GM20431 (cell line): ENCODE data around the gene HDLBP.

ENCODE experiments used
- in situ Hi-C: fragments of 300-500 bp; cut with MseI, MboI; formaldehyde crosslinking; loops from one replicate; pipeline ENCODE4 v1.15.0; 2020; ENCODE audit warnings: low sequenced_read_pairs; ENCODE audit not compliant: unreplicated experiment

HDLBP gene

GRCh38 chr2:241218131-241219029 is 97.1 kb downstream of the HDLBP start:
- in situ Hi-C loops: no loop called here

DNA sequence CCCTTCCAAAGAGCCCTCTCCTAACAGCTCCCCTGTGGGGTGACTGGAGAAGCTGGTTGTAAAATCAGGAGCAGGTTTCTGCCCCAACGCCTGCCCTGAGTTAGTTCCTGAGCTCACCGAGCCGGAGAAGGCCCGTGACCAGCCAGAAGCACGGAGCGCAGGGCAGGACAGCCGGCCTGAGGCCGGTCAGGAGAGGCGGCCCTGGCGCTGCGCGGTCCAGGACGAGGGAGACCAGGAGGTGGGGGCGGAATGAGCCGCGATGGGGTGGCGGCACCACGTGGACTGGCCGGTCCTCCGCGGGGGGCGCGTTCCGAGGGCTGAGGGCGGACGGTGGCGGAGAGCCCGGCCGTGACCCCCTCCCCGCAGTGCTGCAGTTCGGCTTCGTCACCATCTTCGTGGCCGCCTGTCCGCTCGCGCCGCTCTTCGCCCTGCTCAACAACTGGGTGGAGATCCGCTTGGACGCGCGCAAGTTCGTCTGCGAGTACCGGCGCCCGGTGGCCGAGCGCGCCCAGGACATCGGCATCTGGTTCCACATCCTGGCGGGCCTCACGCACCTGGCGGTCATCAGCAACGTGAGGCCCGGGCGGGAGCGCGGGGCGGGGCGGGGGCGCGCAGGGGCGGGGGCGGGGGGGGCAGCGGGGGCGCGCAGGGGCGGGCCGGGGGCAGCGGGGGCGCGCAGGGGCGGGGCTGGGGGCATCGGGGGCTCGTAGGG is 98.0 kb downstream of the HDLBP start:
- in situ Hi-C loops: no loop called here

GRCh38 chr2:241216211-241216761 is 99.2 kb downstream of the HDLBP start:
- in situ Hi-C loops: no loop called here

GRCh38 chr2:241215421-241215820 is 100.1 kb downstream of the HDLBP start:
- in situ Hi-C loops: no loop called here

GRCh38 chr2:241214766-241215165 is 100.7 kb downstream of the HDLBP start:
- in situ Hi-C loops: no loop called here

DNA sequence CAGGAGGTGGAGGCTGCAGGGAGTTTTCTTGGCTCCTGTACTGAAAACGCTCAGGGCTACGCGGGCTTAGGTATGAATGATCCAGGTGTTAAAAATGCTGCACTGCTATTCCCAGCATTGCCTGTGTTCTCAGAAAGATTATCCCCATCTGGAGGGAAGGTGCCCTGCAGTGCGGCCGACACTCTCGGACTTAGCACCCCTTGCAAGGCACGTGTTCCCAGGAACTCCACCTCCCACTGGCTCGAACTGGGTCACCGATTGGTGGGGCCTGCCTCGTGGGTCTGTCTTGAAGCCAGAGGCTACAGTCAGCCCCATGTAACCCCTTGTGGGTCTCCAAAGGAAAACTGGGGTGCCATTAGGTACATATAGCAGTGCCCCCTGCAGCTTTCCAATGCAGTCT is 101.3 kb downstream of the HDLBP start:
- in situ Hi-C loops: no loop called here

GRCh38 chr2:241213567-241213966 is 101.9 kb downstream of the HDLBP start:
- in situ Hi-C loops: no loop called here

- in situ Hi-C loops: no loop called here
Measured at GRCh38 chr2:241213041-241213440, 102.4 kb downstream of the HDLBP start.

GRCh38 chr2:241211276-241211675 is 104.2 kb downstream of the HDLBP start:
- in situ Hi-C loops: no loop called here

DNA sequence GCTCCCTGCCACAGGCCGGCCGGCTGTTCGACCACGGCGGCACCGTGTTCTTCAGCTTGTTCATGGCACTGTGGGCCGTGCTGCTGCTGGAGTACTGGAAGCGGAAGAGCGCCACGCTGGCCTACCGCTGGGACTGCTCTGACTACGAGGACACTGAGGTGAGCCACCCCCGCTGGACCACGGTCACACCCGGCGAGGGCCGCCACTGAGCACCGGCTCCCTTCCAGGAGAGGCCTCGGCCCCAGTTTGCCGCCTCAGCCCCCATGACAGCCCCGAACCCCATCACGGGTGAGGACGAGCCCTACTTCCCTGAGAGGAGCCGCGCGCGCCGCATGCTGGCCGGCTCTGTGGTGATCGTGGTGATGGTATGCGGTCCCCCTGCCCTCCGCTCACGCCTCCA is 106.2 kb downstream of the HDLBP start:
- in situ Hi-C loops: no loop called here

- in situ Hi-C loops: no loop called here
Measured at GRCh38 chr2:241208058-241208457, 107.4 kb downstream of the HDLBP start.

DNA sequence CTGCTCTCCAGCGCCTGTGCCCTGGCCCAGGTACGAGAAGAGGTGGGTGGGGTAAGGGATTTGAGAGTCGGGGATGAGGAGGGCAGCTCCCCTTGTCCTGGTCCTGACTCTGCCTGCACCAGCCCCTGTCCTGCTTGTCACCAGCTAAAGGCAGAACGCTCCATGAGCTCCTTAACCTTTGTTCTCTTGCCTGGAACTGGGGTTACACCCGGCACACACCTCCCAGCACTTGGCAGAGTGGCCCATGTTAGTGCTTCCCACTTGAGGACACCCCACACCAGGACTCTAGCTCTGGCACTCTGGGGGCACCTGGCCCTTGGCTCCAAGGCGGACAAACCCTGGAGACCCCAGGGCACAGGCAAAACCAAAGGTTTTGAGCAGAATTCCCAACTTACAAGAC is 107.8 kb downstream of the HDLBP start:
- in situ Hi-C loops: no loop called here

DNA sequence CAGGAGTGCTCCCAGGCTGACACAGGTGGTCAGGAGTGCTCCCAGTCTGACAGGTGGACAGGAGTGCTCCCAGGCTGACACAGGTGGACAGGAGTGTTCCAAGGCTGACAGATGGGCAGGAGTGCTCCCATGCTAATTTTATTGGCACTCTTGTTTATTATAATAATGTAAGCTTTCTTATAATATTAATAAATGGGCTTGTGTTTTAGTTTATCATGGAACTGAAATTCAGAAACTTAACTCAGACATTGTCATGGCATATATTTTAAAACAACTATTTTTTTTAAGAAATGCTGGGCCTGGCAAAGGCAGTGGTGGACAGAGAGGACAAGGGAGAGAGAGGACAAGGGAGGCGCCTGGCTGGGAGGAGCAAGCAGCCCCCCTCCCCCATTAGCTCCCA is 108.3 kb downstream of the HDLBP start:
- in situ Hi-C loops: no loop called here

- in situ Hi-C loops: no loop called here
Measured at GRCh38 chr2:241205086-241205485, 110.4 kb downstream of the HDLBP start.

DNA sequence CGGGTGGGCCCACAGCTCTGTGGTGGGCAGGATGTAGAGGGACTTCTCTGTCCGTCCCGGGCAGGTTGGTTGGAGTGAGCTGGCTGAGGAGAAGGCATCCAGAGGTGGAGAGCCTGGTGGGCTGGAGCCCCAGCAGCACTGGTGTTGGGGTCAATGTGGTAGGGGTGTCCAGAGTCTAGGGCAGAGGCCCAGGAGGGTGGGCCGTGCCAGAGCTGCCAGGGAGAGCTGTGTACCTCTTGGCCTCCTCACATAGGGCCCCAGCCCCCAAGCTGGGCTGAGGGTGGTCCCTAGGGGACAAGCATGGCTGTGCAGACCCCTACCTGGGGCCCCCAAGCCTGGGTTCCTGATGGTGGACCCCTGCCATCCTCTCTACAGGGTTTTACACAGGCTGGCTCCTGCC is 111.0 kb downstream of the HDLBP start:
- in situ Hi-C loops: no loop called here

GRCh38 chr2:241204010-241204384 is 111.5 kb downstream of the HDLBP start:
- in situ Hi-C loops: no loop called here

DNA sequence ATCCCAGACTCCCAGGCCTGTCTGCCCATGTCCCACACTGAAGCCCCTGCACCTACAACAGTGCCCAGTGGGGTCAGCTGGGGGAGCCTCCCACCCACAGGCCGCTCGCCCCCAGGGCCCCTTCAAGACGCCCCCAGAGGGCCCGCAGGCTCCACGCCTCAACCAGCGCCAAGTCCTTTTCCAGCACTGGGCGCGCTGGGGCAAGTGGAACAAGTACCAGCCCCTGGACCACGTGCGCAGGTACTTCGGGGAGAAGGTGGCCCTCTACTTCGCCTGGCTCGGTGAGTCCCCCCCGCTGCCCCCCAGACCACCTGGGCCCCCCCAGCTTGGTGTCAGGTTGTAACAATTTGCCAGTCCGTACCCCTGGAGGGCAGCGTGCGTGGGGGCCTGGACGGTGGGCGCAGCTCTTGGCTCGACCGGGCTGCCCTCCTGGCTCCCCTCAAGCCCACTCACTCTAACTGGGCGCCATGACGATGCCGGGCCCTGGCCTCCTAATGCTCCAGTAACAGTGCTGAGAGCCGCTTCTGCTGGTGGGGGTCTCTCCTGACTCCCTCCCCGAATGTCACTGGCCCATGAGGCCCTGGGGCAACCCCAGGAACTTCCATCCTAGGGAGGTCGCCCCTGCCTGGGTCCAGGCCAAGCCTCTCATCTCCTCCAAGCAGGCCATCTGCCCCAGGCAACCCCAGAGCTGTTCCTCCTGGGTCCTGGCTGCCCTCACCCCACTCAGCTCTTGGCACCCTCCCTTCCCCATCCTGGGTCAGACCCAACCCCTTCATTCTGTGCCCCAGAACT is 112.1 kb downstream of the HDLBP start:
- in situ Hi-C loops: no loop called here

DNA sequence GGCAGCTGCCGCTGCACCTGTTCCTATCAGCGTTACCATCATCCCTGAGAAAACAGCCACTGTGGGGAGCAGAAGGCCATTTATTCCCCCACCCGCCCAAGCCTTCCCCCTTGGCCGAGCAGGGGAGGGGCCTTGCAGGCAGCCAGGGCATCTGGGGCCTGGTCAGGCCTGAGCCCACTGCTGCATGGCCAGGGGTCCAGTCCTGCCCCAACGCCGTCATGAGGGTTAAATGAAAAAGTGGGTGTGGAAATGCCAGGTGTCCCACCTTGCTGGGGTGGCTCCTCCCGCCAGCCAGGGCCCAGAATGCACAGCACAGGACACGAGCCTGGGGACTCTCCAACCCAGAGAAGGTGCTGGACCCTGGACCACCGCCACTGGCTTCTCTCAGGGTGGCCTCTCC is 112.8 kb downstream of the HDLBP start:
- in situ Hi-C loops: no loop called here

DNA sequence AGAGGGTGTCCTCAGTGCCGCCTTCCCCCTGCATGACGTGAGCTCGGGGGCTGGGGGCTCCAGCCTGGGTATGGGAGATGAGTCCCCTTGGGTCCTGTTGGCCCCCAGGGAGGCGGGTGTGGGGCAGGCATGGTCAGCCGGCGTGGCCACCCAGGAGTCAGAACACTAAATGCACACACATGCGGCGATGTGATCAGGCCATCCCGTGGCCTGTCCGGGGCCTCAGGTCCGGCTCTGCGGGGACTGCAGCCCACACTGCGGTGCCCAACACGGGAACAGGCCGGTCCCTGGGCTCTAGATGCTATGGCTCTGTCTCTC is 113.2 kb downstream of the HDLBP start:
- in situ Hi-C loops: no loop called here

- in situ Hi-C loops: no loop called here
Measured at GRCh38 chr2:241201445-241202267, 113.8 kb downstream of the HDLBP start.
